GM19324 (cell line): ENCODE measurements around the gene PCNT.
A peak's percentile ranks its signal among the peaks of the same experiment; 100 is the strongest.
"Not testable (repeated sequence)": the region's sequence is repeated elsewhere in the genome, so short reads cannot be mapped to it uniquely, and the experiment has no call there.

Experiments
- ATAC-seq: cut with Tn5 transposase; IDR thresholded peaks from one replicate; pipeline ENCODE4 v1.9.1; 2021; ENCODE audit warnings: mild to moderate bottlenecking, moderate library complexity; ENCODE audit not compliant: unreplicated experiment, low FRiP score

The PCNT gene

GRCh38 chr21:46307625-46308024, 16.3 kb upstream of the PCNT start:
- ATAC-seq, result no peak

GRCh38 chr21:46308431-46308830, 15.5 kb upstream of the PCNT start:
- ATAC-seq, result no peak

- not testable (repeated sequence) for ATAC-seq
Measured at GRCh38 chr21:46310260-46310659, 13.7 kb upstream of the PCNT start.

GRCh38 chr21:46311568-46311967, 12.4 kb upstream of the PCNT start:
- ATAC-seq, result no peak

- ATAC-seq, result no peak
Measured at GRCh38 chr21:46312949-46313348, 11.0 kb upstream of the PCNT start.

- no peak for ATAC-seq
Measured at GRCh38 chr21:46314441-46315020, 9.4 kb upstream of the PCNT start.

GRCh38 chr21:46316708-46317324, 7.1 kb upstream of the PCNT start:
- no peak for ATAC-seq

GRCh38 chr21:46317710-46318463, 6.1 kb upstream of the PCNT start:
- no peak for ATAC-seq

- no peak for ATAC-seq
Measured at GRCh38 chr21:46318464-46318845, 5.5 kb upstream of the PCNT start.

GRCh38 chr21:46319186-46319585, 4.8 kb upstream of the PCNT start:
- no peak for ATAC-seq

- ATAC-seq, result no peak
Measured at GRCh38 chr21:46320331-46320801, 3.6 kb upstream of the PCNT start.

GRCh38 chr21:46322351-46323226, 1.4 kb upstream of the PCNT start:
- no peak for ATAC-seq

GRCh38 chr21:46323227-46323709, 688 bp upstream of the PCNT start:
- peak; percentile 11 for ATAC-seq

GRCh38 chr21:46324390-46325072, 575 bp downstream of the PCNT start:
- peak; percentile 60 for ATAC-seq

- ATAC-seq, result no peak
Measured at GRCh38 chr21:46325073-46325912, 1.3 kb downstream of the PCNT start.

GRCh38 chr21:46326110-46326703, 2.3 kb downstream of the PCNT start:
- no peak for ATAC-seq

- ATAC-seq, result no peak
Measured at GRCh38 chr21:46327711-46328110, 3.8 kb downstream of the PCNT start.

GRCh38 chr21:46328151-46328550, 4.2 kb downstream of the PCNT start:
- no peak for ATAC-seq

- no peak for ATAC-seq
Measured at GRCh38 chr21:46329796-46330195, 5.8 kb downstream of the PCNT start.
